DOHH2 (cell line): Measurements from ENCODE around the gene LRSAM1.

Experiments used
- EZH2phosphoT487 ChIP-seq: fragments of 200-600 bp; sonication (generic); IDR thresholded peaks from 2 replicates; pipeline ENCODE4 v1.6.1; 2017; ENCODE audit warnings: borderline replicate concordance, mild to moderate bottlenecking, antibody characterized with exemption, low read length, moderate library complexity, mixed read lengths
- TF ChIP-seq, protein P1 (sequence below): fragments of 200-600 bp; sonication (generic); IDR thresholded peaks from one replicate; pipeline ENCODE4 v1.5.1; 2014; ENCODE audit warnings: antibody characterized with exemption, mild to moderate bottlenecking, low read depth, low read length; ENCODE audit not compliant: poor library complexity, severe bottlenecking

GRCh38 chr9:127444921-127445850 is 6.1 kb upstream of the LRSAM1 start:
- TF ChIP-seq, protein P1, sequence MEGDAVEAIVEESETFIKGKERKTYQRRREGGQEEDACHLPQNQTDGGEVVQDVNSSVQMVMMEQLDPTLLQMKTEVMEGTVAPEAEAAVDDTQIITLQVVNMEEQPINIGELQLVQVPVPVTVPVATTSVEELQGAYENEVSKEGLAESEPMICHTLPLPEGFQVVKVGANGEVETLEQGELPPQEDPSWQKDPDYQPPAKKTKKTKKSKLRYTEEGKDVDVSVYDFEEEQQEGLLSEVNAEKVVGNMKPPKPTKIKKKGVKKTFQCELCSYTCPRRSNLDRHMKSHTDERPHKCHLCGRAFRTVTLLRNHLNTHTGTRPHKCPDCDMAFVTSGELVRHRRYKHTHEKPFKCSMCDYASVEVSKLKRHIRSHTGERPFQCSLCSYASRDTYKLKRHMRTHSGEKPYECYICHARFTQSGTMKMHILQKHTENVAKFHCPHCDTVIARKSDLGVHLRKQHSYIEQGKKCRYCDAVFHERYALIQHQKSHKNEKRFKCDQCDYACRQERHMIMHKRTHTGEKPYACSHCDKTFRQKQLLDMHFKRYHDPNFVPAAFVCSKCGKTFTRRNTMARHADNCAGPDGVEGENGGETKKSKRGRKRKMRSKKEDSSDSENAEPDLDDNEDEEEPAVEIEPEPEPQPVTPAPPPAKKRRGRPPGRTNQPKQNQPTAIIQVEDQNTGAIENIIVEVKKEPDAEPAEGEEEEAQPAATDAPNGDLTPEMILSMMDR = no peak
- TF ChIP-seq EZH2phosphoT487 = no peak
